PC-3 (cell line): ENCODE data around the gene ETFA. TPM values are rescaled to one million over a fixed set of nuclear protein-coding genes. Genes with fewer than 3 reads are reported as not detected.

Experiments used
- ATAC-seq: fragments of 200-7000 bp; cut with Tn5 transposase; 2 replicates; pipeline ENCODE4 v1.9.1; 2020; ENCODE audit warnings: mild to moderate bottlenecking, moderate library complexity
- BruUV-seq: library from RNA; stranded (reverse); fragments of 400-500 nt; replicated peaks from 2 replicates; lab custom pipeline; 2021; lab: Mats Ljungman, UMichigan
- CTCF ChIA-PET: fragments of 300-600 bp; sonication (Branson Sonifier 250); formaldehyde crosslinking; loops from one replicate; lab custom pipeline; 2022; ENCODE audit warnings: antibody characterized with exemption; lab: Charles Lee
- POLR2A ChIA-PET: fragments of 300-600 bp; sonication (Branson Sonifier 250); formaldehyde crosslinking; loops from one replicate; lab custom pipeline; 2022; ENCODE audit warnings: antibody characterized with exemption; ENCODE audit not compliant: unreplicated experiment; lab: Charles Lee
- DNase-seq: peaks from one replicate; pipeline ENCODE4 v3.0.0-alpha.2; 2015
- H2AFZ ChIP-seq: fragments of 300-600 bp; sonication (generic); 2 replicates; pipeline ENCODE4 v1.6.0; 2016; ENCODE audit warnings: antibody characterized with exemption, low read length
- H3F3A ChIP-seq: fragments of 300-600 bp; sonication (generic); one replicate; pipeline ENCODE4 v1.6.0; 2017; ENCODE audit warnings: antibody characterized with exemption, low read length, control low read depth, mild to moderate bottlenecking; ENCODE audit not compliant: unreplicated experiment
- H3K27ac ChIP-seq: fragments of 300-600 bp; sonication (generic); 2 replicates; pipeline ENCODE4 v1.5.1; 2016; ENCODE audit warnings: mild to moderate bottlenecking, low read length
- H3K27me3 ChIP-seq: fragments of 300-600 bp; sonication (generic); 2 replicates; pipeline ENCODE4 v1.6.1; 2016; ENCODE audit warnings: low read length, mixed read lengths
- H3K36me3 ChIP-seq: fragments of 300-600 bp; sonication (generic); 2 replicates; pipeline ENCODE4 v1.6.1; 2016; ENCODE audit warnings: low read depth, mixed run types, low read length, mixed read lengths
- H3K4me1 ChIP-seq: fragments of 300-600 bp; sonication (generic); 2 replicates; pipeline ENCODE4 v1.5.1; 2016; ENCODE audit warnings: low read length; ENCODE audit not compliant: insufficient read depth
- H3K4me2 ChIP-seq: fragments of 300-600 bp; sonication (generic); 2 replicates; pipeline ENCODE4 v1.6.0; 2016; ENCODE audit warnings: low read length
- H3K4me3 ChIP-seq: fragments of 300-600 bp; sonication (generic); 2 replicates; pipeline ENCODE4 v1.5.1; 2016; ENCODE audit warnings: mild to moderate bottlenecking, low read length, mixed read lengths
- H3K79me2 ChIP-seq: fragments of 300-600 bp; sonication (generic); 2 replicates; pipeline ENCODE4 v1.6.1; 2017; ENCODE audit warnings: low read length, mixed read lengths
- H3K9ac ChIP-seq: fragments of 300-600 bp; sonication (generic); 2 replicates; pipeline ENCODE4 v1.6.0; 2016; ENCODE audit warnings: mild to moderate bottlenecking, low read length
- H3K9me2 ChIP-seq: fragments of 300-600 bp; sonication (generic); replicated peaks from 2 replicates; pipeline ENCODE4 v1.6.1; 2016; ENCODE audit warnings: mixed run types, low read length, mixed read lengths
- H3K9me3 ChIP-seq: fragments of 300-600 bp; sonication (generic); 2 replicates; pipeline ENCODE4 v1.6.1; 2016; ENCODE audit warnings: low read length, mixed read lengths
- H4K20me1 ChIP-seq: fragments of 300-600 bp; sonication (generic); 2 replicates; pipeline ENCODE4 v1.6.1; 2016; ENCODE audit warnings: low read length, mixed read lengths
- CTCF ChIP-seq: fragments of 300-600 bp; sonication (generic); conservative IDR thresholded peaks from 2 replicates; pipeline ENCODE4 v1.5.1; 2017; ENCODE audit warnings: antibody characterized with exemption, low read depth, mild to moderate bottlenecking, low read length
- EZH2 ChIP-seq: fragments of 300-600 bp; sonication (generic); IDR thresholded peaks from one replicate; pipeline ENCODE4 v1.6.1; 2017; ENCODE audit warnings: antibody characterized with exemption, mild to moderate bottlenecking, low read length; ENCODE audit not compliant: unreplicated experiment
- EZH2phosphoT487 ChIP-seq: fragments of 300-600 bp; sonication (generic); IDR thresholded peaks from 2 replicates; pipeline ENCODE4 v1.6.1; 2018; ENCODE audit warnings: mild to moderate bottlenecking, antibody characterized with exemption, low read length, borderline replicate concordance
- intact Hi-C: fragments of 100-400 bp; cut with micrococcal nuclease; formaldehyde crosslinking; loops from 2 replicates; pipeline ENCODE4 v1.9.0; 2023
- total RNA-seq: library from RNA; depleted of rRNA; stranded (reverse); fragments of >200 nt; gene quantifications from 2 replicates; pipeline ENCODE4 v1.2.3, GENCODE V29; 2014

ETFA gene
- total RNA-seq, 1 experiment from 2014 or later: 160 TPM

DNA sequence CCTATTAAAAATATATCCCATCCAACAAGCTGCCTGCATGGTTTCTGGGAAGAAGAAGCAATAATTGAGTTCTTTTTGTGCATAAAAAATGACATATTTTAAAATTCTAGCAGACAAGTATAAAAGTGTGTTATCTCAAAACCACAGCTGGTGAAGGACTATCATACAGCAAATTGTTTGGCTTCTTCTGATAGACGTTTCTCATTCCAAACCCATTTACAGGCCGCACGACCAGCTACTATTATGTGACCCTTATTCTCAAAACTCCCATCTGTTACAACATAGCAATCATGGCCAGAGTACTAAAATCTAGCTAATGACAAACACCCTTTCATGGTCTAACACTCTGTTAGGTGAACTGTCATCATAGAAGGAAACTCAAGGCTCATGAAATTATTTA lies 21.7 kb downstream of the ETFA start:
- no peak for TF ChIP-seq EZH2phosphoT487
- no peak for TF ChIP-seq CTCF
- no peaks in the 10 kb centered on the region for H4K20me1 ChIP-seq
- ATAC-seq (no peak), DNase-seq (no peak)
- POLR2A ChIA-PET: interaction anchor here (0.6 kb wide), 1 partner anchor 101 kb away, joined by 7 read pairs; no protein-coding TSS in a partner anchor
- H3K9ac ChIP-seq: no peak overlapping the region
- CTCF ChIA-PET: no interaction called here
- no TSS peak for BruUV-seq
- no peak overlapping the region for H3K27ac ChIP-seq
- H3K4me3 ChIP-seq: no peak overlapping the region
- intact Hi-C loops: loop anchor here (10.0 kb wide), 1 partner anchor 95 kb away; no protein-coding TSS in a partner anchor
- H3K79me2 ChIP-seq: peaks cover 15% of the 10 kb centered on the region; the same call in 1 of the 2 replicates
- H3K36me3 ChIP-seq: peaks cover 3% of the 10 kb centered on the region
- no peak overlapping the region for H3K4me2 ChIP-seq
- no peaks in the 10 kb centered on the region for H3K9me2 ChIP-seq
- H3F3A ChIP-seq: no peaks in the 10 kb centered on the region
- no peaks in the 10 kb centered on the region for H3K27me3 ChIP-seq
- no peaks in the 10 kb centered on the region for H3K9me3 ChIP-seq
- H2AFZ ChIP-seq: no peak overlapping the region
- H3K4me1 ChIP-seq: peaks cover 12% of the 10 kb centered on the region

DNA sequence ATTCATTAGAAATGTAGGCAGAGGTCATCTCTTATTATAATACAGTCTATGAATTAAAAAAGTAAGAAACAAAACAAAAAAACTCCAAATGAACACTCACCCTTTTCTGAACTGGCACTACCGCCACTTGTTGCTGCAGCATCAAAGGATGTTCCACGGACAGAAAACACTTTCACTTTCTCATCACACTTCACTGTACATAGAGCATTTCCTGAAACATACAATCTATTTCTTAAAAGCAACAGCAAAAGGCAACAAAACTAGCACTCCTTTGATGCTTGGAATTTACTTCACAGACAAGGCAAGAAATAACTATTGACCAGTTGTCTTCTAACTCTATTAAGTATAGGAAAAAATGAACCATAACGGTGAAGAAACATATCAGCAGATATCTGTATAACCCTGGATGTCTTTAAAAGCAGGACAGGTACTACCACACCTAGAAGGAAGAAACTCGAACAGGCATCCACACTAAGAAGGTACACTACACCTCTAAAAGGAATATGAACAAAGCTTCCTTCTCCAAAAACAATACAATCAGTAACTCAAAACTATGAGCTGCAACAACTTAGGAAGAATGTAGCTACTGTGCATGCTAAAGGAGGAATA lies 24.9 kb downstream of the ETFA start:
- no peaks in the 10 kb centered on the region for H4K20me1 ChIP-seq
- CTCF ChIA-PET: no interaction called here
- H3K27me3 ChIP-seq: no peaks in the 10 kb centered on the region
- H3K36me3 ChIP-seq: peaks cover 9% of the 10 kb centered on the region
- H3K9ac ChIP-seq: no peak overlapping the region
- POLR2A ChIA-PET: no interaction called here
- DNase-seq (no peak), ATAC-seq (no peak)
- peak overlapping the region; percentile 23; the same call in 1 of the 2 replicates for H2AFZ ChIP-seq
- H3K27ac ChIP-seq: no peak overlapping the region
- TF ChIP-seq EZH2phosphoT487 (no peak), EZH2 (no peak), CTCF (no peak)
- H3K9me3 ChIP-seq: no peaks in the 10 kb centered on the region
- H3F3A ChIP-seq: no peaks in the 10 kb centered on the region
- no TSS peak for BruUV-seq
- H3K4me2 ChIP-seq: peak overlapping the region; percentile 52
- H3K9me2 ChIP-seq: no peaks in the 10 kb centered on the region
- H3K4me3 ChIP-seq: 0 out of 2 replicates have a peak overlapping the region, but pooled peaks have one; percentile 15
- intact Hi-C loops: loop anchor here (10.0 kb wide), 1 partner anchor 92 kb away; no protein-coding TSS in a partner anchor
- H3K79me2 ChIP-seq: 0 out of 2 replicates have a peak, but pooled peaks cover 3% of the 10 kb centered on the region
- no peaks in the 10 kb centered on the region for H3K4me1 ChIP-seq

DNA sequence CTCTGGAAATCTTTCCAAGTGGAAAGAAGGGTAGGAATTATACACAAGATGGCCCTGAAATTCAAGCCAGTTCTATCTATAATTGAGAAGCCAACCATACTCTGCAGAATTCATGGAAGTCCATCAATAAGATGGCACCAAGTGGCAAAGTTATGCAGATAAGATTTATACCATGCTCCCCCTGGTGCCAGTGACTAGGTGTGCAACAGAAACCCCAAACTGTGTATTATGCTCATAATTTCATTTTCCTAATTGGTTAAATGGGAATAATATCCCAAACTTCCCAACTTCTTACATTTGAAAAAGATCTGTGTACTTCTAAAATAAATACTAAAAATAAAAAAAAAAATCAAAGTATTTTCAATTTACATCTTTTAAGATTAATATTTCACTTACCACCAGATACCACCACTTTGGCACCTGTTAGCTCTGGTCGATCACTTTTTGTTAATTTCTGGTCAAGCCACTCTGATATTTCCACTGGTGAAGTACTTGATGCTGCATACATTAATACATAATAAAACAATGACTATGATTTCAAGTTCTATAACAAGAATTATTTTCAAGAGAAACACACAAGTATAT lies 25.9 kb downstream of the ETFA start:
- ATAC-seq (peak; percentile 55; the same call in 1 of the 2 replicates), DNase-seq (peak; percentile 44)
- Histone ChIP-seq H3F3A (no peaks in the 10 kb centered on the region), H3K4me2 (no peak overlapping the region), H4K20me1 (no peaks in the 10 kb centered on the region), H3K79me2 (0 out of 2 replicates have a peak, but pooled peaks cover 3% of the 10 kb centered on the region), H3K27me3 (no peaks in the 10 kb centered on the region), H3K4me1 (no peaks in the 10 kb centered on the region), H2AFZ (no peak overlapping the region), H3K27ac (no peak overlapping the region), H3K4me3 (no peak overlapping the region), H3K9me3 (no peaks in the 10 kb centered on the region), H3K9me2 (no peaks in the 10 kb centered on the region), H3K9ac (no peak overlapping the region), H3K36me3 (peaks cover 9% of the 10 kb centered on the region)
- no TSS peak for BruUV-seq
- POLR2A ChIA-PET: no interaction called here
- TF ChIP-seq CTCF (peak; percentile 64), EZH2 (no peak), EZH2phosphoT487 (no peak)
- CTCF ChIA-PET: no interaction called here
- intact Hi-C loops: loop anchor here (10.0 kb wide), 1 partner anchor 91 kb away; no protein-coding TSS in a partner anchor
